Measurements from ENCODE around the gene KIF1A. TPM values are rescaled to one million over a fixed set of nuclear protein-coding genes. Genes with fewer than 3 reads are reported as not detected.
"Not testable (repeated sequence)": the region's sequence is repeated elsewhere in the genome, so short reads cannot be mapped to it uniquely, and the experiment has no call there.

KIF1A gene
- total RNA-seq, 4 donors from 2014 or later: 1.7 to 4.1 (median 3.4) TPM

- H3K9me3 ChIP-seq; H3K4me3 ChIP-seq; H3K36me3 ChIP-seq; H3K27ac ChIP-seq (replicated peaks in 1 of 4); intact Hi-C loops (cut with DNase I); H3K4me1 ChIP-seq: not testable (repeated sequence)
- DNase-seq (ENCODE audit: extremely low spot score): peak; percentile 70
- WGBS: 81% methylated on average over 4 of the region's 18 CpGs
- peaks cover 0 to 12% (median 0%) of the 10 kb centered on the region in 4 donors for H3K27me3 ChIP-seq
These were observed 129.5 kb downstream of the KIF1A start for GRCh38 chr2:240690421-240691074.

- Histone ChIP-seq H3K4me3 (no peak overlapping the region), H3K27me3 (peaks cover 0 to 12% (median 0%) of the 10 kb centered on the region in 4 donors), H3K4me1 (no peaks in the 10 kb centered on the region), H3K27ac (replicated peaks in 1 of 4) (no peak overlapping the region), H3K9me3 (no peaks in the 10 kb centered on the region), H3K36me3 (no peaks in the 10 kb centered on the region)
- intact Hi-C loops (cut with DNase I): no loop called here
- peak; percentile 68 for DNase-seq (ENCODE audit: extremely low spot score)
- 79% methylated on average over 4 of the region's 11 CpGs for WGBS
- TF ChIP-seq CTCF (IDR thresholded peaks at IDR 0.05): no peak
- TF ChIP-seq POLR2A (IDR thresholded peaks at IDR 0.05; ENCODE audit: low read depth): no peak
- TF ChIP-seq EP300 (IDR thresholded peaks at IDR 0.05): no peak
- TF ChIP-seq POLR2AphosphoS5 (IDR thresholded peaks at IDR 0.05): no peak
These were observed 130.0 kb downstream of the KIF1A start for GRCh38 chr2:240689975-240690374.

- Histone ChIP-seq H3K27me3 (peaks cover 0 to 18% (median 0%) of the 10 kb centered on the region in 4 donors), H3K27ac (replicated peaks in 1 of 4) (no peak overlapping the region), H3K36me3 (no peaks in the 10 kb centered on the region), H3K4me3 (no peak overlapping the region), H3K9me3 (no peaks in the 10 kb centered on the region), H3K4me1 (no peaks in the 10 kb centered on the region)
- 92% methylated on average over 5 of the region's 9 CpGs for WGBS
- intact Hi-C loops (cut with DNase I): no loop called here
- TF ChIP-seq EP300 (IDR thresholded peaks at IDR 0.05): no peak
- no peak for TF ChIP-seq POLR2AphosphoS5 (IDR thresholded peaks at IDR 0.05)
- TF ChIP-seq CTCF (IDR thresholded peaks at IDR 0.05): no peak
- no peak for TF ChIP-seq POLR2A (IDR thresholded peaks at IDR 0.05; ENCODE audit: low read depth)
- peak; percentile 84 for DNase-seq (ENCODE audit: extremely low spot score)
These were observed 131.5 kb downstream of the KIF1A start for GRCh38 chr2:240688553-240688919.

- Histone ChIP-seq H3K27me3 (peaks cover 0 to 18% (median 0%) of the 10 kb centered on the region in 4 donors), H3K4me3 (no peak overlapping the region), H3K27ac (replicated peaks in 1 of 4) (no peak overlapping the region), H3K4me1 (no peaks in the 10 kb centered on the region), H3K9me3 (no peaks in the 10 kb centered on the region), H3K36me3 (no peaks in the 10 kb centered on the region)
- 89% methylated on average over 8 of the region's 14 CpGs for WGBS
- TF ChIP-seq EP300 (IDR thresholded peaks at IDR 0.05) (no peak), POLR2A (IDR thresholded peaks at IDR 0.05; ENCODE audit: low read depth) (no peak), POLR2AphosphoS5 (IDR thresholded peaks at IDR 0.05) (no peak), CTCF (IDR thresholded peaks at IDR 0.05) (no peak)
- intact Hi-C loops (cut with DNase I): no loop called here
- DNase-seq (ENCODE audit: extremely low spot score): no peak
These were observed 132.1 kb downstream of the KIF1A start for GRCh38 chr2:240687741-240688552.

GRCh38 chr2:240687045-240687740, 132.8 kb downstream of the KIF1A start:
- Histone ChIP-seq H3K9me3 (no peaks in the 10 kb centered on the region), H3K4me3 (no peak overlapping the region), H3K4me1 (no peaks in the 10 kb centered on the region), H3K27ac (replicated peaks in 1 of 4) (no peak overlapping the region), H3K36me3 (no peaks in the 10 kb centered on the region), H3K27me3 (peaks cover 0 to 18% (median 0%) of the 10 kb centered on the region in 4 donors)
- peak; percentile 87 for DNase-seq (ENCODE audit: extremely low spot score)
- intact Hi-C loops (cut with DNase I): no loop called here
- TF ChIP-seq CTCF (IDR thresholded peaks at IDR 0.05): no peak
- no peak for TF ChIP-seq POLR2A (IDR thresholded peaks at IDR 0.05; ENCODE audit: low read depth)
- TF ChIP-seq EP300 (IDR thresholded peaks at IDR 0.05): no peak
- WGBS: 77% methylated on average over 7 of the region's 20 CpGs
